ENCODE results near the gene KRT15.
A peak's percentile ranks its signal among the peaks of the same experiment; 100 is the strongest.

KRT15 gene

GRCh38 chr17:41505809-41506767 lies 12.6 kb downstream of the KRT15 start:
- DNase-seq (ENCODE audit: low read depth in 1 of 2, low spot score in 1 of 2), result no peak

GRCh38 chr17:41505007-41505808 lies 13.5 kb downstream of the KRT15 start, which contains the start of gene KRT13:
Gene KRT13, minus strand, starts transcription at chr17:41505612. Its CDS starts 62 bp downstream, at chr17:41505550.
- DNase-seq (ENCODE audit: low read depth in 1 of 2, low spot score in 1 of 2), result no peak

DNA sequence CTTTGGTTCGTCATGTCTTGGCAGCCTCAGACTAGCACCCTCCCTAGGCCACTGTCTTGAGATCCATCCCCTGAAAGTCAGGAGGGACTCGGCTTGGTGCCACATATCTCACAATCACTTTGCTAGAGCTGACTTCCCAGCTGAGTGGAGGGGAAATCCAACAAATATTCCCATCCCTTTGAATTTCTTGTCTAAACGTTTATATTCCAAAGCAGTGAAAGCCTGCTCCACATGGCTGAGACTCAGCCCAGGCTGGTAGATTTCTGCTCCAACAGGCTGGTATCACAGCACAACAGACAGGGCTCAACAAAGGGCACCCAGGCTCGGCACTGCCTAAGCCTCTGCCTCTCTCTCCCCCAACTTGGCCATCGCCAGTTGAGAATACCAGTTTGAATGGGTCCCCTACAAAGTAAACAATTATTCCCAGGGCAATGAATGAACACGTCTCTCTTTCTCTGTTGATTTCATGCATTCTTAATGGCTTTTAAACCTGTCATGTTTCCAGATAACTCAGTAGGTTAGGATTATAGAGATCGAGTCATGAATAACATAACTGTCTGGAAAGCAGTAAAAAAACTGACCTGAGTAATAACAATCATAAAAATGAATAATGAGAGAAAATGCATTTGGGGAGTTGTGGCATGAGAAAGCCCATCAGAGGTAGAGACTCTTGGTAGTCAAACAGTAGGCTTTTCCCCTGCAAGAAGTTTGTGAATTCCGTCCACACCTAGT lies 14.3 kb downstream of the KRT15 start:
- DNase-seq (ENCODE audit: low read depth in 1 of 2, low spot score in 1 of 2), result no peak

DNA sequence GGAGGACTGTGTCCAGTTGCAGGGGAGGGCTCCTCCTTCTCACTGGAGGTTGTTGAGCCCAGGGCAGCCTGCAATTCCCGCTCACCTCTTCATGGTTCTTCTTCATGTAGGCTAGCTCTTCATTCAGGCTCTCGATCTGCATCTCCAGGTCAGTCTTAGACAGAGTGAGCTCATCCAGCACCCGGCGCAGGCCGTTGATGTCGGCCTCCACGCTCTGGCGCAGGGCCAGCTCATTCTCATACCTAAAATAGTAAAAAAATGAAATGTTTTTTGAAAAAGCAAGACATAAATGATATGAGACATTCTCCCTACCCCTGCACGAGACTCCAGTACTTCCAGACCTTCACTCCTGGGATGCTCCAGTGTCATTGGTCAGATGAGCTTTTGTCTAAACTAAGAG lies 15.5 kb downstream of the KRT15 start:
- no peak for DNase-seq (ENCODE audit: low read depth in 1 of 2, low spot score in 1 of 2)

DNA sequence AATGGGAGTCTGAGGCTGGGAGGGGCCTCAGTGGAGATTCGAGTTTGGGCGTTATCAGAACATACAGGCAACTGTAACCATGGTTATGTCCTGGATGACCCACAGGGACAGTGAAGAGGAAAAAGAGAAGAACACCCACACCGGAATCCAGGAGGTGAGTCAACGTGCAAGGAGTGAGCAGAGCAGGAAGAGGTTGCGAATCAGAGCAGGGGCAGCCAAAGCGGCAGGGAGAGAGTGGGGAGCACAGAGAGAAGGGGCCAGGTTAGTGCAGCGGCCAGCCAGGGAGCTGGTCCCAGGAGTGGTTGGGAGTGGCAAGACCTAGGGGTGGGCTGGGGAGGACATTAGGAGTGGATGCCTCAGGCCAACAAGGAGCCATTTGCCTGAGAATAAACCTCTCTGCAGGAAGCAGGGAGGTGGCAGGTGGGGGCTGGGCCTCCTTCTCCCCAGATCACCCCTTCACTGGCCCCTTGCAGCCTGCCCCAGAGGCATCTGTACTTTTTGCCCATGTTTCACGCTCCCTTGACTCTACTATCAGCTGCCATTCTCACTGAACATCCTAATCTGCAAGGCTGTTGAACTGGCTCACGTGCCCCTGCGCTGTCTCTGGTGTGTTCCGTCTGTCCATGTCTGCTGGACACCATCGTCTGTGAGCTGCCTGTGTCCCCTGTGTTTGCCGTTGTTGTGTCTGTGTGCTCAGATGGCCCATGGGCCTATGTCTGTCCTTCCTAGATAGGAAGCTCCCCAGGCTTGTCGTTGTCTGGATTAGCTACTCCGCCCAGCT lies 18.4 kb downstream of the KRT15 start:
- DNase-seq (ENCODE audit: low read depth in 1 of 2, low spot score in 1 of 2), result no peak

DNA sequence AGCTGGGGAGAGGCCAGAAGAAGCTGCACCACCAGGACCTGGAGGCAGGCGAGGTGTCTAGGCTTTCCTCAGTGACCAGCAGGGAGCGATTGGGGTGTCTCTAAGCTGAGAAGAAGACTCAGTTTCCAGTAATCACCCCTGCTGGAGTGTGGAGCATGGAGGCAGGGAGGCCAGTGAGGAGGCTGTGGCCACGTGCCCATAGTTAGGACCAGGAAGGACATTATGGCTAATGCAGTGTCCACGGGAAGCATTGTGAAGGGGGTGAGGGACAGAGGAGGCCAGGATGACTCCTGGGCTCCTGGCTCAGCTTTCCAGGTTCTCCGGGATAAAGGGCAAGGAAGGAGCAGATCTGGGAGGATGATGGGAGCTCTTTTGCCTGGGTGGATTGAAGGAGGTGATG lies 19.0 kb downstream of the KRT15 start:
- DNase-seq (ENCODE audit: low read depth in 1 of 2, low spot score in 1 of 2), result no peak

DNA sequence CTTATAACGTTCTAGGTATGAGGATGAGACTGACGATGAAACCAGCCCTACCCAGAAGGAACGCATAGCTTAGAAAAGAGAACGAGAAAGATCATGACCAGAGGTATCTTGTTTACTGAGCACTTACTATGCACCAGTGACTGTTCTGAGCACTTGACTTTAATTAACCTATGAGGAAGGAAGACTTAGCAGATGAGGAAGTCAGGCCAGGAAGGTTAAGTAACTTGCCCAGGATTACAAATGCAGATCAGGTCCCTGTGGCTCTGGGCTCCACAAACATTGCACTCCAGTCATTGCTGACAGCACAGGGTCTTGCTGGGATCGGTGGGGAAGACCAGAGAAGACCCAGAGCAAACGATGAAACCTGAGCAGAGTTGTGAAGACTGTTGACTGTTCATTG lies 20.4 kb downstream of the KRT15 start:
- no peak for DNase-seq (ENCODE audit: low read depth in 1 of 2, low spot score in 1 of 2)

- DNase-seq (ENCODE audit: low read depth in 1 of 2, low spot score in 1 of 2), result peak; percentile 9 to 46
Measured at GRCh38 chr17:41496803-41497484, 21.7 kb downstream of the KRT15 start.

GRCh38 chr17:41494524-41494923 lies 24.2 kb downstream of the KRT15 start:
- no peak for DNase-seq (ENCODE audit: low read depth in 1 of 2, low spot score in 1 of 2)

DNA sequence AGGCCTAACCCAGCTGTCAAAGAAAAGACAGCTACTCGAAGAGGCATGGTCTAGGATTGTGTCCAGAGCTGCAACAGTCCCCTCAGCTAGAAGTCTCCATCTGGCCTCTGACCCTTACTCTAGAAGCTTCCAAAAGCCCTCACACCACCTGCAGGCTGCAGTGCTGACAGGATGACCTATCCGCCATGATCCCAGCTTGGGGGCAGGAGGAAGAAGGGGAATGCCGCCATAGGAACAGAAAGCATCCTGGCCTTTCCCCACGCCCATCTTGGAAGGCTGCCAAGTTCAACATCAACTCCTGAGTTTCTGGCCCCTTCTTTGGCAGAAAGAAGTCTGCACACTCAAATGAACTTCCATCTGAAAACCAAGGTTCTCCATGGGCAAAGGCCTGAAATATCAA lies 25.9 kb downstream of the KRT15 start:
- no peak for DNase-seq (ENCODE audit: low read depth in 1 of 2, low spot score in 1 of 2)

DNA sequence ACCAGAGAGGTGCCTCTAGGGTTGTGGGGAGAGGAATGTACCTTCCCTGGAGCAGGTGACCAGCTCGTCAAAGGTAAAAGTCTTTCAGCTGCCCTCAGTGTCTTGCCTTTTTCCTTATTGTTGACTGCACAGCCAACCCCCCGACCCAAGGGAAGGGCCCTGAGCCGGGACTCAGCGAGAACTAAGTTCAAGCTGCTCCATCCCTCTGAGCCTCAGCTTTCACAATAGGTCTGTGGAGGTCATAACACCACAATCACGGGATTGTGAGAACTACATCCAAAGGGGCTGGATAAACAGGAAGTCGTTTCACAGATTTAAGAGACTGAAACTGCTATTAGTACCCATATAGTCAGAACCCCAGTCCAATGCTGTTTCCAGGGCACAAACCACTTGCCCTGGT lies 26.3 kb downstream of the KRT15 start:
- DNase-seq (ENCODE audit: low read depth in 1 of 2, low spot score in 1 of 2), result no peak

GRCh38 chr17:41491476-41491875 lies 27.2 kb downstream of the KRT15 start:
- DNase-seq (ENCODE audit: low read depth in 1 of 2, low spot score in 1 of 2), result no peak

GRCh38 chr17:41490000-41490990 lies 28.4 kb downstream of the KRT15 start:
- no peak for DNase-seq (ENCODE audit: low read depth in 1 of 2, low spot score in 1 of 2)

DNA sequence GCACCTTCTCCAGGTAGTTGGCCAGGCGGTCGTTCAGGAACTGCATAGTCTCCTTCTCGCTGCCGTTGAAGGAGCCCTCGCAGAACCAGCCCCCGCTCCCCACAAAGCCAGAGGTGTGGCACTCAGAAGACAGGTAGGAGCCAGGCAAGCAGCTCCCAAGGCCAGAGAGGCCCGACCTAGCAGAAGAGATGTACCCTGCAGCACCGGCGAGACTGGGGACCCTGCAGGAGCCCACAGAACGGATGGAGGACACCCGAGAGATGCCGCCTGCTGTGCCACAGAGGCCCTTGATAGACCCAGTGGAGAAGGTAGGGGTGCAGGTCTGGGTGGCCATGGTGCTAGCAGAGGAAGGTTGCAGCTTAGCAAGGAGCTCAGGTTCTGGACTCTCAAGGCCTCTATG lies 29.2 kb downstream of the KRT15 start, which contains the start of gene KRT36:
KRT36 (minus strand) TSS at position 380 of the 400 bp plus-strand sequence; CDS start at position 334, 46 bp downstream.
- no peak for DNase-seq (ENCODE audit: low read depth in 1 of 2, low spot score in 1 of 2)

- peak in 1 of 2 donors; percentile 5 for DNase-seq (ENCODE audit: low read depth in 1 of 2, low spot score in 1 of 2)
Measured at GRCh38 chr17:41486809-41487530, 31.7 kb downstream of the KRT15 start.

- no peak for DNase-seq (ENCODE audit: low read depth in 1 of 2, low spot score in 1 of 2)
Measured at GRCh38 chr17:41486316-41486715, 32.4 kb downstream of the KRT15 start.

GRCh38 chr17:41484920-41485904 lies 33.5 kb downstream of the KRT15 start:
- no peak for DNase-seq (ENCODE audit: low read depth in 1 of 2, low spot score in 1 of 2)
